CD1c-positive myeloid dendritic cell (primary cell): ENCODE data around the gene PRKRA.
"Not testable (repeated sequence)": the region's sequence is repeated elsewhere in the genome, so short reads cannot be mapped to it uniquely, and the experiment has no call there.

Source experiments
- DNase-seq: peaks from one replicate; pipeline ENCODE4 v3.0.0-alpha.2; 2016; ENCODE audit errors: extremely low spot score

Gene PRKRA

DNA sequence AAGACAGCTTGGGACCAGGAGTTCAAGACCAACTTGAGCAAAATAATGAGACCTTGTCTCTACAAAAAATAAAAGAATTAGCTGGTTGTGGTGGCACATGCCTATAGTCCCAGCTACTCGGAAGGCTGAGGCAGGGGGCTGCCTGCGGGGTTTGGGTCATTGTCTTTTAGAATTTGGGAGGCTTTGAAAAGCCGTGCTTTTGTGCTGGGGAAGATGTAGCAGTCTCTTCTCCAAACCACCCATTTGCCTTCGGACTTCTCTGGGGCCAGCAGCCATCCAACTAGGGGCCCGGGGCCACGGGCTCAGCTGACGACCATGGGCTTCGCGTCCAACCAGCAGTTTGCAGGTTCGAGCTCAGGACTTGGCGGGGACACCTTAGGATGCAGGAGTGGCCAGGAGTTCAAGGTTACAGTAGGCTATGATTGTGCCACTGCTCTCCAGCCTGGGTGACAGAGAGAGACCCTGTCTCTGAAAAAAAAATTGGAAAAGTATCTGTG lies 6.5 kb upstream of the PRKRA start:
- DNase-seq: no peak

DNA sequence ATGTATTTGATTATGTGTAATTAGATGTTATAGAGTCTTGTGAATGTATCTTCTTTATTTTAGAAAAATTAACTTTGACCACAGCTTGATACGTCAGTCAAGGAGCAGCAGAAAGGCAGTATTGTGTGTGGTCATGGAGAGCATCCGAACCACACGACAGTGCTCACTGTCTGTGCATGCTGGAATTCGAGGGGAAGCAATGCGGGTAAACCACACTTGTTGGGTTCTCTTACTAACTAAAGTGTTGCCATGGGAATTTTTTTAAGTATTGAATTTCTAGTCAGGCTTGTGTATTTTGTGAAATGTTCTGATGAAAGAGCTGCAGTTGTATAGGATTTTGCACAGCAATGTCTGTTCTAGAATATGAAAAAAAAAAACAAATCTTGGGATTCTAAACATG lies 5.0 kb upstream of the PRKRA start:
- DNase-seq: no peak

DNA sequence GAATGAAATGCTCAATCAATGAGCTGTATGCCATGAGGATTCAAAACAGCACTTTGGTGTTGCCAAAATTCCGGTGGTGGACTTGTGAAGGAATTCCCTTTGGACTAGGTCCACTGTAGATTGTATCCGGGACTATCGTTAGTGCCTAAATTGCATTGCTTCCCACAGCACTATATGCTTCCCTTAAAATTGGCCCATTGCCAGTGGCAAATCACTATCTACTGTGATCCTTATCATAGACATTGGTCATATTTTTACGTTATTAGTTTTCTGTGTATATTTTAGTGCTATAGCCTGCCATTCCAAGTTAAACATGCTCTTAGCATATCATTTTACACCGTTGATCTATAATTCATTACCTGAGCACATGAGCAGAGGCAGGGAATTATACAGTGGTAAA lies 1.9 kb upstream of the PRKRA start:
- no peak for DNase-seq

DNA sequence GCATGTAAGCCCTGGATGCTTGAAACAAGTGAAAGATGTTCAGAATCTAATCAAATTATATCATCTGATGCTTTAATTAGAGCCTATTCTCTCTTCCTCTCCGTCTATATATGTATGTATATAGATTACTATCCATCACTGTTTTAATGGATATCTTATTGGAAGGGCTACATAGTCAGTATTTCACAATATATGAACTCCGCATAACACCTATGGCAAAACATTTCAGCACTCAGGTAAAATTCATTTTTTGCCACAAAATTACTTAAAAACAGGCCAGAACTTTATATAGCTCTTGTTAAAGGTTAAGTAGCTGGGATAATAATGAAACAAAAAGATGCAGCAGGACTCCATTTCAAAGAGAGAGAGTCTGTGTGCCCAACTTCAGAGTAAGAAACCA lies 1.4 kb upstream of the PRKRA start:
- DNase-seq: no peak

DNA sequence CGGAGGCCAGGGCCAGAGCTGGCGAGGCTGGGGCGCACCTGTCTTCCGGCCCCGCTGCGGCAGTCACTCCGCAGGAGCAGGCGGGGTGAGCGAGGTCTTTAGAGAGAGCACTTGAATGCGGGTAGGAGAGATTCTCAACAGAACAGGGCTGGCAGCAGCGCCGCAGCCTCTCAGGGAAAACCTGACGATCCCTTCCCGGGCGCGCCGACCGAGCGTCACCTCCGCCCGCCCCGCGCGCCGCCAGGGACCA lies 526 bp downstream of the PRKRA start:
- DNase-seq: no peak

DNA sequence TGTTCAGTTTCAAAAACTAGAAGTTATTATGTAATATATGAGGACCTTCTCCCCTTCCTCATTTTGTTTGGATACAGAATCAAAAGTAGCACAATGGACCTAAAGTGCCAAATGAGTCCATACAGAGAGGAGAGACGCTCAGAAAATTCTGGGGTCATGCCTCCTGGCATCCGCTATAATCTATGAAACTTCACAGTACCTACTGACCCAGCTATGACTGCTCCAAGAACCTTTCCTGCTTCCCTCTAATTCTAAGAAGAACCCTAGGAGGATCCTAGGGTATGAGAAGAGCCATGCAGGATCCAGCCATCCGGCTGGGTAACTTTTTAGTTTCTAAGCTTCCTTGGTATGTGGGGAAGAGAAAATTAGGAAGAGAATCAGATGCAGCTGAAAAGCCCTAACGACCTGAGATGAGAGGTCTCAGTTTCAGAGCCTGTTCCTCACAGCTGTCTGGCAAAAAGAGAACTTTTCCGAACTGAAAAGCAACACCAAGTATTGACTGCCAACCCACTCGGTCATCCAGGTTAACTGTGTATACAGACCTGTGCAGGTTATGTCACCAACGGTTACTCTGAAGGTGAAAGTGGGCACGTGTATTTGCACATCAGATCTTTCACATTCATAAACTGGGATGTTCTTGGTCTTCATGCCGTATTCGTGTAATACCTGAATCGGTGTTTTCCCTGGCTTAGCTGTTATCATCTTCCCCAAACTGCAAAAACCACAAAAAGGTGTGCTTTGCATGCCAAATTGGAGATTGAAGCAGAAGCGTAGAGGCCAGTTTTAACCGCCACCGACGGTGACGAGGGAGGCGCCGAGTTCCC lies 1.1 kb downstream of the PRKRA start:
- DNase-seq: peak; percentile 43

DNA sequence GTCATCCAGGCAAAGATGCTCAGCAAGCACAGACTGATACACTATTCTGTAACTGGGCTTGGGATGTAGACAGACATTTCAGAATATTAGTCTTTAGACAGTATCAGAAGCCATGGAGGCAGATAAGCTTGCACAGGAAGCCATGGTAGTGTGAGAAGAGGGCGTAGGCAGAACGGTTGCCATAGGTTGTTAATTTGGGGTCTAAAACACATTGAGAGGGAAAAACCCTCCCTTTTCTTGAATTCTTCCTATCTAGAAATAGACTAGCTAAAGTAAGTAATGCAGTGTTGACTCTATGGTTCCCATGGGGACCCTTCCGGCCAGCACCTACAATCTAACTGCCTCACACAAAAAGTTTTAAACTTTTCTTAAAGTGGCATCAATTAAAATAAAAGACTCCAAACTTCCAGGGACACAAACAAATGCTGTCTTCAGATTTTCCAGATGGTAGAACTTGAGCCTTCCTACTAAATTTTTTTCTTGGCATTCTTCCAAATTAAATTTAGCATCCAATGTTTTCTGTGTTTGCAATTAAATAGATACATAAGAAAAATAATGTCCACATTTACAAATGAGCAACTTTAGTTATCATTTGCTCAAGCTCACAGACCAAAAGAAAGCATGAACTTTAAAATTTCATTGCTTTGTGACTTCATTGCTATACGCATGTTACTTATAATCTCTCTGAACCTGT lies 1.9 kb downstream of the PRKRA start:
- DNase-seq: no peak

DNA sequence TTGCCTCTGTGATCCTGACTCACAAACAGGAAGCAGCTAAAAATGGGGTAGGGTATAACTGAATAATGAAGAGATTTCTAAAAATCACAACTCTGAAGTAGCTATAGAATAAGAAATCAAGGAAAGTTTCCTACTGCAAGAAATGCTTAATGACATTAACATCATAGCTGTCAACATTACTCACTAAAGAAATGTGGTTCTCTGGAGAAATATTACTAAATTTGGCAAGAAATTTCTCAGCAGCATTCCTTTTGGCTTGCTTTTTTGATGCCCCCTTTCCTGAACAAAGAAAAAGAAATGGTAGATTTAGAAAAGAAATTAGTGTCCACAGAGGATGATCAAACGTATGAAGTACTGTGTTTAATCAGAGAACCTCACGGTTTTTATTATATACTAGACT lies 9.5 kb downstream of the PRKRA start:
- no peak for DNase-seq

DNA sequence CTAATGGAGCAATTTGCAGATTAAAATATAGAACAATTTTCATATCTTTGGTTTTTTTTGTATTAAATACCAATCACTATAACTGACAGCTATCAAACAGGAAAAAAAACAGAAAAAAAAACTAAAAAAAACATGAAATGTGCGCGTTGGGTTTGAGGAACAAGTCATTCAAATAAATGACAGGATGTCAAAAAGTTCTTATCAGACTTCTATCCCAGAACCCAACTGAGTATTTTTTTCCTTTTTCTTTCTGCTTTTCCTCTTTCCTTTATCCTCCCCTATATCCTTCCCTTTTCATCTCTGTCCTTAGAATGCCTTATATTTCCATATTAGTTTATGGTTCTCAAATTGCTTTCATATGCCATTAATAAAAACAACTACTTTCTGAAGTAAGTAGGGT lies 14.3 kb downstream of the PRKRA start:
- DNase-seq: no peak

DNA sequence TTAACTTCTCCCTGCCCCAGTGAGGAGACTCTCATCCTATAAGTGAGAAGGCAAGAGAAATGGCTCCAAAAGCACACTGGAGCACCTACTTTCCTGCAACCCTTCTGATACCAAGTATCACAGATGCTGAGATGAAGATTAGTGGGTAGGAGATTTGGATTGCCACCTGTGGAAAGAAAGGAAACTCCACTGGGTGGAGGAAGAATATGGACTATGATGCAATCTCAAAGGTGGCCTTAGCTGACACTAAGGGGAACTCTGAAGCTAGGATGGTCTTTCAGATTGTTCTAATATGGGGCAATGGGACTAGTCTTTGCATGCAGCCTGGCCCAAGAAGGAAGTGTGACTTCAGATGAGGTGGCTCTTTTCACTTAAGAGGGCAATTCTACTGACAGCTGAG lies 21.6 kb downstream of the PRKRA start:
- no peak for DNase-seq

DNA sequence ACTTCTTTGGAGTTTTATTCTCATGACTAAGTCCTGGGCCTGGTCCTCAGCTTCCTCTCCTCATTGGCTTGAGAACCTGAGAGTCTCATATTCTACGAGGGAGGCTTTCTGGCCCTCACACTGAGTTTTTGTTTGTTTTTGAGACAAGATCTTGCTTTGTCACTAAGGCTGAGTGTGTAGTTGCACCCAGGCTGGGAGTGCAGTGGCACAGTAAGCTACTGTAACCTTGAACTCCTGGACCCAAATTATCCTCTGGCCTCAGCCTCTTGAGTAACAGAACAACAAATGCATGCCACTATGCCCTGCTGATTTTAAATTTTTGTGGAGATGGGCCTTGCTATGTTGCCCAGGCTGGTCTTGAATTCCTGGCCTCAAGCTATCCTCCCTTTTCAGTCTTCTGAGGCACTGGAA lies 22.6 kb downstream of the PRKRA start:
- DNase-seq: no peak

DNA sequence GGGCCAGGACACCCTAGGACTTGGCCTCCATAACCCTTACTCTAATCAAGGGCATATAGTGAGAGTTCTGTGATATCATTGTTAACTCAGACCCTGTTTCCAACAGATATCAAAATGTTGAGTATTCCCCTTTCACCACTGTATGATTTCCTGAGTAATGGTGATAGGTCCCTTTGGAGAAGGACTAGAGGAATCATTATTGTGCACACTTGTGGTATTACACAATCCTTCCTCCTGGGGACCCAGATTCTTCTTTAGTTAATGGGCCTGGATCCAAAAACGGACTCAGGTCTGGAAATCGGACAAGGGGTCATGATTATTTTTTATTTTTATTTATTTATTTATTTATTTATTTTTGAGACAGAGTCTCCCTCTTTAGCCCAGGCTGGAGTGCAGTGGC lies 23.5 kb downstream of the PRKRA start:
- DNase-seq: no peak

DNA sequence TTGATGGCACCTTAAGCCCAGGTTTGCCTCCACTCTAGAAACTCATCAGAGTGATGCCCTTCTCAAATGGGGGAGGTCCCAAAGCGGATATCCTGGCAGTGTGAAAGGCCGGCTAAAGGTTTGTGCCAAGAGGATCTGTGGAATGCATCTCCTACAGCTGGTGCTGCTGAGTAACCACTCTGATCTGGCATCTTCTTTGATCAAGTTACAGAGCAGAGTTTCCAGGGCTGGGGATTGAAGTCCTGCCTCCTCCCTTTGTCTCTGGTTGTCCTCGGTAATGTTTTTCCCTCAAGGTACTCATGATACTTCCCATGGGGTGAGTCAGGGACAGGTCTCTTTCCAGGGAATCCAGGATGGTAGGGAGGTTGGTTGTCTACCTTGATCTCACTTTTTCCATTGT lies 24.6 kb downstream of the PRKRA start:
- DNase-seq: no peak

DNA sequence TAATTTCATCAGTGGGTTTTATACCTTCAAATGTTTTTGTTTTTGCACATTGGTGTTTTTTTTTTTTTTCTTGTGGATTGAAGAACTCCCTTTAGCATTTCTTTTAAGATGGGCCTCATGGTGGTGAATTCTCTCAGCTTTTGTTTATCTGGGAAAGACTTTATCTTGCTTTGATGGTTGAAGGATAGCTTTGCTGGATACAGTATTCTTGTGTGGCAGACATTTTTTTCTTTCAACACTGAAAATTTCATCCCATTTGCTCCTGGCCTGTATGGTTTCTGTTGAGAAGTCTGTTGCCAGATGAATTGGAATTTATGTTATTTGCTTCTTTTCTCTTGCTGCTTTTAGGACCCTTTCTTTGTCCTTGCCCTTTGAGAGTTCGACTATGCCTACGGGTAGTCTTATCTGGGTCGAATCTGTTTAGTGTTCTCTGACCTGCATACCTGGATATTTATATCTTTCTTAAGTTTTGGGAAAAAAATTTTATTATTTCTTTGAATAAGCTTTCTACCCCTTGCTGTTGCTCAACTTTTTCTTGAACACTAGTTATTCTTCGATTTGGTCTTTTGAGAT lies 25.6 kb downstream of the PRKRA start:
- no peak for DNase-seq

DNA sequence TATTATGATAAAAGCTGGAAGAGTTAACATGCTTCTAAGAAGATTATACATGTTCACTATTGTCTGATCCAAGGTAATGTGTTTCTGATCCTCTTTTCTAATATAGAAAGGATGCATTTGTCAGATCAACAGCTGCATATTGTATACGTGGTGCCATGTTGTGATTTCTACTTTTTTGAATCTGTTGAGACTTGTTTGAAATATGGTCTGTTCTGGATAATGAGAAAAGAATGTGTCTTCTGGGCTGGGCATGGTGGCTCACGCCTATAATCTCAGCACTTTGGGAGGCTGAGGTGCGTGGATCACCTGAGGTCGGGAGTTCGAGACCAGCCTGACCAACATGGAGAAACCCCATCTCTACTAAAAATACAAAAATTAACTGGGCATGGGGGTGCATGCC lies 27.2 kb downstream of the PRKRA start:
- DNase-seq: not testable (repeated sequence)

DNA sequence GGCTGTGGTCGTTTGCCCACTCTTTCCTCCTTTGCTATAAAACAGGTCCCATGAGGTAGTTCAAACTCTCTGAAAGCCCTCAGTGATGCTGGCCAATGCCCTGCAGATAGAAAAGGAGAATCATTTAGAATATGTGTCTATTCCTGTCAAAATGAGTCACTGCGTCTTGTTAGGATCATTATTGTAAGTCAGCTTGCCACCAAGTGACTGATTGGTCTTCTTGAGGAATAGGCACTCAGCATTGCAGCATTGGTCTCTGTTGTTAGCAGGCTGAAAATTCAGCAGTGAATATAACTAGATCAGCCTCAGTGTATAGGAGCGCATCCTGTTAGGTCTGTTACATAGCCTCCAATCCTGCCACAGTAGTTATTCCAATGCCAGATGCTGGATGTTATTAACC lies 28.9 kb downstream of the PRKRA start:
- DNase-seq: no peak

DNA sequence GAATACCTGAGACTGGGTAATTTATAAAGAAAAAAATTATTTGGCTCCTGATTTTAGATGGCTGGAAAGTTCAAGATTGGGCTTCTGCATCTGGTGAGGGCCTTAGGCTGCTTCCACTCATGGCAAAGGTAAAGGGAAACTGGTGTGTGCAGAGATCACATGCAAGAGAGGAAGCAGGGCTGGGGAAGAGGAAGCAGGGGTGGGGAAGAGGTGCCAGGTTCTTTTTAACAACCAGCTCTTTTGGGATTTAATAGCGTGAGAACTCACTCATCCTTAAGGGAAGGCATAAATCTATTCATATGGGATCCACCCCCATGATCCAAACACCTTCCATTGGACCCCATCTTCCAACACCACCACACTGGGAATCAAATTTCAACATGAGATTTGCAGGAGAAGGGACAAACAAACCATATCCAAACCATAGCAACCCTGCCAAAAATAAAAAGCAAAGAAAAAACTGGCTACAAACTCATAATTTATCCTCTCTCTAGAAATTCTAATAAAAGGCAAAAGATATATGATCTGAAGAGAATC lies 30.4 kb downstream of the PRKRA start:
- no peak for DNase-seq

DNA sequence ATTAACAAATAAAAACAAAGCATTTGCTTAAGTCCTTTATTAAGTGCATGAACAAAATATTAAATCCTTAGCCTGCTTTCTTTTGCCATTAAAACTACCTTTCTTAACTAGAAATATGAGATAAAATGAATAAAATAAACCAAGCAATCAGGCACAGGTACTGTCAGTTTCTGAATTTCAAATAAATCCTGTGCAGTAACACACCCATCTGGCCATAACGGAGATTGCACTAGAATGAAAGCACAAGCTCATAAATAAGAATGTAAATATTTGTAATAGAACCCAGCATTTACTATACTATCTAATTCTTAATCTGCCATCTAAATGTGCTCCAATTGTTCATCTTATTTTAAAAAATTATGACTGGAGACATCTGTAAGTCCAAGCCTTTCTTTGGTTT lies 31.9 kb downstream of the PRKRA start:
- DNase-seq: no peak

DNA sequence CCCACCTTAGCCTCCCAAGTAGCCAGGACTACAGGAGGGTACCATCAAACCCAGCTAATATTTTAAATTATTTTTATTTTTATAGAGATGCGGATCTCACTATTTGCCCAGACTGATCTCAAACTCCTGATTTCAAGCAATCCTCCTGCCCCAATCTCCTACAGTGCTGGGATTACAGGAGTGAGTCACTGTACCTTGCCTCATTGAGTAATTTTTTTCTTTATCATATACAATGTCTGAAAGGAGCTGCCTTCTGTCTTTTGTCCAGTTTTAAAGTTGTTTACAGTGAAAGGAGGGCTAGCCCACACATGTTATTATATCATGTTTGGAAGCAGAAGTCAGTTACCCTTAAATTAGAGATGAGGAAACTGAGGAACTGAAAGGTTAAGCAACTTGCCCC lies 32.5 kb downstream of the PRKRA start:
- no peak for DNase-seq

DNA sequence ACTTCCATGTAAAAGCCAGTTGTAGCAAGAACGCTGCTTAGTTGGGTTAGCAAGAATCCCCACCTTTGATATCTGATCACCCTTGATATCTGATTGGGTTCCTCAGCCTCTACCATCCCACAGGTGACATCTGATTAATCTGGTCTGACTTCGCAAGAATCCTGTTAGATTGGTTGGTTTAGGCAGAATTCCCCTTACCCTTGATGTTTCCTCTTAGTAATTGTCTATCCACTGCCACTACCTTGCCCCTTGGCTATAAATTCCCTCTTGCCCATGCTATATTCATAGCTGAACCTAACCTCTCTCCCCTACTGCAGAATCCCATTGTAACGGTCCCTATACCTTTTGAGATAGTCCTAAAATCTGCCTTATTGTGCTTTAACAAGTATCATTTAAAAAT lies 33.1 kb downstream of the PRKRA start:
- DNase-seq: no peak

DNA sequence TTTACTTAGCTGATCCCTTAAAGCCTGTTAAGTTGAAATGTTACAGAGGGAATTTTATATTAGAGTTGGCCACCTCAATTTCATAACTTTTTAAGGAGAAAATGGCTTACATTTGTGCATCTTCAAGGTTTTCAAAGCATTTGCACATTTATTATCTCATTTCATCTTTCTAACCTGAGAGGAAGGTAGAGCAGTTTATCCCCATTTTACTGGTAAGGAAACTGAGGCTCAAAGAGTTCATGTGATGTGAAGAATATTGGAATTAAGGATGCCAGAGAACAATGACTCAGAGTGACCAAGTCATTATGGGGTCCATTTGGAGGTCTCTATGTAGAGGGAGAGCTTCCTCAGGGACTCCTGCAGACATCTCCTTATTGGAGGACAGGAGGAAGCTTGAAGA lies 35.0 kb downstream of the PRKRA start:
- DNase-seq: no peak

DNA sequence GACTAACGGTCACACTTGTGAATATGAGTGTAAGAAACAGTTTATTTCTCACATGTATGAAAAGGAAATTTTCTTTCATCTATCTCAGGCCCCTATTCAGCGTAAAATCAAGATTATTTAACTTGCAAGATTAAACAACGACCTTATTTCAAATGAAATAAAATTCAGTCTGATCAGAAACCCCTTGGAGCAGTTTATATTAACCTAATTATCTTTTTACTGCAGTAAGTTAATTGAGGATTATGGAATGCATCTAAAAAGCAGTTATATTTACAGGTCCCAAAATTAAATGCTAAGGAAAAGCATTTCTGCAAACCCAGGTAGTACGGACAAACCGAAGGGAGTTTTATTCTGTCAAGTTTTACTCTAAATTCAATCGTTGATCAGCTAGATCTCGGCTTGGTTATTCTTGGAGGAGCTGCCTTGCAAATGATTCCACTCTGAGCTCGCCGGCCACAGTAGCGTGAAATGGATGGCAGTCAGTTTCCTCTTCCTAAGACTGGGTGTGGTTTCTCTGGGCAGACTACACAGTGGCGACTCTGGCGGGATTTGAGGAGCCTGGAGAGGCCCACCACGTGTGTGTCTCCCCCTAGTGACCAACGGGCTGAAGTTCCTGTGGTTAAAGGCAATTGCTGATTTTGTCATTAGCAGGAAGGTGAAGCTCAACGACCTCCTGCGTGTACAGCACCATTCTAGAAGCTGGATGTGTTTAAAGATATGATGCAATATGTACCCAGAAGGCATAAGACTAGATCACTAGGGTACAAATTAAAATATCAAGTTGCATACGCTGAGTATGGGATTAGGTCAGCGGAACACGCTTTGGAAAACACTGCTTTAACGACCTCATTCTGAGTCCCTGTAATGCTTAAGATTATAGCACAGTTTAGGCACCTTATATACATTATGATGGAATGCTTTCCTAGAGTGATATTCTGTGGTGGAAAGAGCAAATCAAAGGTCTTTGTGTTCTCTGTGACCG lies 36.4 kb downstream of the PRKRA start:
- DNase-seq: peak; percentile 95
